Measurements from ENCODE around the gene ABLIM1. TPM values are rescaled to one million over a fixed set of nuclear protein-coding genes. Genes with fewer than 3 reads are reported as not detected.
A peak's percentile ranks its signal among the peaks of the same experiment; 100 is the strongest.

The ABLIM1 gene
- total and polyA plus RNA-seq, 2 of the 13 experiments (the other 11 are each of a cell fraction or from before 2014, with no cell fraction given) = 59.4 to 92.7 TPM

GRCh38 chr10:114624422-114624821, 33.7 kb downstream of the ABLIM1 start (continued):
- no peak for TF ChIP-seq SUZ12 (IDR thresholded peaks at IDR 0.05; ENCODE audit: low read depth, low read length)
- TF ChIP-seq GTF2F1 (IDR thresholded peaks at IDR 0.05; ENCODE audit: low read length) = no peak
- TF ChIP-seq KLF12 (CRISPR knock-in tag; IDR thresholded peaks at IDR 0.05; ENCODE audit: borderline replicate concordance) = no peak

GRCh38 chr10:114623661-114624294, 34.3 kb downstream of the ABLIM1 start:
- Histone ChIP-seq H3K27me3 (ENCODE audit: control insufficient read depth in 1 of 2, insufficient read depth in 2 of 2, low read length in 2 of 2) (no peaks in the 10 kb centered on the region), H2AFZ (ENCODE audit: low read length) (no peak overlapping the region), H3K4me3 (replicated peaks in 1 of 3; ENCODE audit: insufficient read depth in 1 of 3, low read depth in 2 of 3, low read length in 3 of 3) (peak overlapping the region in 1 of 3 experiments; percentile 18; a peak in 1 of 6 replicates), H3K79me2 (ENCODE audit: insufficient read depth, low read length) (no peaks in the 10 kb centered on the region), H3K9me3 (ENCODE audit: low read length) (no peaks in the 10 kb centered on the region), H4K20me1 (ENCODE audit: insufficient read depth, low read length) (no peaks in the 10 kb centered on the region), H3K9ac (ENCODE audit: insufficient read depth, low read depth, low read length) (no peak overlapping the region), H3K4me2 (ENCODE audit: low read depth, low read length) (peak overlapping the region; percentile 55), H3K4me1 (ENCODE audit: insufficient read depth, low read length) (peaks cover 37% of the 10 kb centered on the region), H3K36me3 (replicated peaks in 1 of 2; ENCODE audit: control insufficient read depth in 1 of 2, insufficient read depth in 2 of 2, low read length in 2 of 2) (no peaks in the 10 kb centered on the region), H3K27ac (ENCODE audit: extremely low read length, insufficient read depth, low read length) (peak overlapping the region; percentile 35)
- WGBS (ENCODE audit: low lambda C conversion rate) = 0% methylated on average over 2 of the region's 2 CpGs
- peak; percentile 95 for DNase-seq (ENCODE audit: low spot score)
- POLR2A ChIA-PET = interaction anchor here (1.1 to 1.4 kb wide), 4 partner anchors 8 to 60 kb away, joined by 4 to 5 read pairs (median 4); no protein-coding TSS in a partner anchor
- no TSS peak for BruUV-seq (replicated peaks)
- ATAC-seq = peak; percentile 98
- in situ Hi-C loops (cut with HindIII; ENCODE audit: extremely low pct_ligation_motif_present, low pct_unique_long_range_greater_than_20kb) = no loop called here
- FAIRE-seq = peak; percentile 80
- intact Hi-C loops (cut with micrococcal nuclease; ENCODE audit: unreplicated experiment) = no loop called here
- CTCF ChIA-PET (ENCODE audit: low intra/inter-chr PET ratio, low total read pairs) = no interaction called here
- TF ChIP-seq FOSL2 (CRISPR knock-in tag; IDR thresholded peaks at IDR 0.05) (peak; percentile 98), ARID5B (CRISPR knock-in tag; IDR thresholded peaks at IDR 0.05) (peak; percentile 83), ZNF282 (IDR thresholded peaks at IDR 0.05; ENCODE audit: partially characterized antibody) (no peak), HNF1A (IDR thresholded peaks at IDR 0.05; ENCODE audit: low read depth) (no peak), HNF1A (CRISPR knock-in tag; IDR thresholded peaks at IDR 0.05; ENCODE audit: borderline replicate concordance) (peak; percentile 26; the same call in 1 of the 2 replicates), JUND (CRISPR knock-in tag; IDR thresholded peaks at IDR 0.05) (peak; percentile 93), ZNF644 (CRISPR knock-in tag; IDR thresholded peaks at IDR 0.05; ENCODE audit: low read depth) (0 out of 2 replicates have a peak, but pooled peaks have one; percentile 35), FOSL1 (CRISPR knock-in tag; IDR thresholded peaks at IDR 0.05; ENCODE audit: borderline replicate concordance) (peak; percentile 96), IRF2 (CRISPR knock-in tag; IDR thresholded peaks at IDR 0.05) (0 out of 2 replicates have a peak, but pooled peaks have one; percentile 37), HMG20B (CRISPR knock-in tag; conservative IDR thresholded peaks at IDR 0.05) (peak; percentile 24; the same call in 1 of the 2 replicates), HDAC2 (CRISPR knock-in tag; IDR thresholded peaks at IDR 0.05) (0 out of 2 replicates have a peak, but pooled peaks have one; percentile 25), ZNF501 (CRISPR knock-in tag; IDR thresholded peaks at IDR 0.05) (no peak), PPARG (CRISPR knock-in tag; conservative IDR thresholded peaks at IDR 0.05) (peak; percentile 69), PHF21A (CRISPR knock-in tag; IDR thresholded peaks at IDR 0.05) (peak; percentile 65; the same call in 1 of the 2 replicates)

Data from HepG2 (cell line).